SHP77 treated with DMSO at 0.1 percent for 48 hours (cell line): ENCODE data around the gene SMIM1.

Experiments
- DNase-seq: peaks from one replicate; lab custom pipeline; 2025; lab: John Stamatoyannopoulos, UW

The SMIM1 gene

GRCh38 chr1:3777078-3777547 lies 4.6 kb downstream of the SMIM1 start:
- no peak for DNase-seq

DNA sequence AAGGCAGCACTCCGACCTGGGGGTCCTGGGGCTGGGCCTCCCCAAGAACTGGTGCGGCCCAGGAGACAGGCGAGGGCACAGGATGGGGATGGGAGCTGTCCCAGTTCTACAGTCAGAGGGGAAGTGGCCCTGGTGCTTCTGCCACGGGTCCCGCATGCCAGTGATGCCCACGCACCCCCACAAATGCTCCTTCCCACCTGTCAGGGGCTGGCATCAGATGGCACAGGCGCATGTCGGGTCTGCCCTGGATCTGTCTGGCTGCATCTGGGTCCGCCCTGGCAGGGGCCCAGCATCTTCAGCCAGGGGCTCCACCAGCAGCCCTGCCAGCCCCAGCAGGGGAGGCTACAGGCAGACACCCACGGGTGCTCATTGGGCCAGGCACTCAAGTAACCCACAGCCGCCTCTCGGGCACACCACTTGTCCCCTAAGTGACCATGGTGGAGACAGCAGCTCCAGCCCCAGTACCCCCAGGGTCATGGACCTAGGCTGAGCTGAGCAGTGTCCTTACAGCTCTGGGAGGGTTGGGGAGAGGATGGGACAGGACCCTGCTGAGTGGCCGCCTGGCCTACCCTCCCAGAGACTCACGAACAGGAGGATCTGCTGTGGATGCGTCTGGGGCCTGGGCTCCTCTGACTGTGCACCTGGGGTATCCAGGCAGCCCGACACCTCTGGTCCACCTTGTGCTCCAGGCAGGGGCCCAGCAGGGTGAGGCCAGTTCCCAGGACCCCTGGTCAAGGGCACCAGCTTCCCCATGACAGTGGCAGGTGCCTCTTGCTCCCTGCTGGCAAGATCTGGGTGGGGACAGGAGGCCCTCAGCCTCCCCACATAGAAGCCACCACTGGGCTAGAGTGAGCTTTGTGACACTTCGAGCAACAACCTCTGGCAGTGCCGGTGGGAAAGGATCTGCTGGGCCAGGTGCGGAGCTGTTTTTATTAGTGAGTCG lies 5.4 kb downstream of the SMIM1 start:
- no peak for DNase-seq

DNA sequence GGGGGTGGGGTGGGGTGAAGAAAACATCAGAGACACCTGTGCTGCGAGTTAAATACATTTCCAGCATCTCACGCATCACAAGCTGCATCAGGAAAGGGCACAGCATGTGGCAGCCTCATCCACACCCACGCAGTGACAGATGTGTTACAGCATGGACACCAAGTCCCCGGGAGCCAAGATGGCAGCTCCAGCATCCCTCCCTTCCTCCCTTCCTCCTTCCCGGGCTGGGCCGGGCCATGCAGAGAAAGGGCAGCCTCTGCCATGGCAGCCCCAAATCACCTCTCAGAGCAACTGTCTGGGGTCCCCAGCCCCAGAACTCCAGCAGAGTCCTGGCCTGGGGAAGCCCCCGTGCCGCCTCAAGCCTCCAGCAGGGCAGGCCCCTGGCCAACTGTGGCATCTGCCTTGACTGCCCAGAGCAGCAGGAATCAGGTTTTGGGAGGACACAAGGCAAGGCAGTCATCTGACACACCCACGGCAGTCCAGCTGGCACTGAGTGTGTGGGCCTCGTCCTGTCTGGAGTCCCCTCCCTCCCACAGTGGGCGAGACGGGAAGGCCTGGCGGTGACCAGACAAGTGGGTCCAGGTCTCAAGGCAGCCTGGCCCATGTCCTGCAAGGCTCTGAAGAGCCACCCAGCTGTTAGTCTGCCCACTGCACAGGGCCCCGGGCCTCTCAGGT lies 6.2 kb downstream of the SMIM1 start:
- DNase-seq = no peak

GRCh38 chr1:3779265-3779911 lies 6.8 kb downstream of the SMIM1 start:
- no peak for DNase-seq

DNA sequence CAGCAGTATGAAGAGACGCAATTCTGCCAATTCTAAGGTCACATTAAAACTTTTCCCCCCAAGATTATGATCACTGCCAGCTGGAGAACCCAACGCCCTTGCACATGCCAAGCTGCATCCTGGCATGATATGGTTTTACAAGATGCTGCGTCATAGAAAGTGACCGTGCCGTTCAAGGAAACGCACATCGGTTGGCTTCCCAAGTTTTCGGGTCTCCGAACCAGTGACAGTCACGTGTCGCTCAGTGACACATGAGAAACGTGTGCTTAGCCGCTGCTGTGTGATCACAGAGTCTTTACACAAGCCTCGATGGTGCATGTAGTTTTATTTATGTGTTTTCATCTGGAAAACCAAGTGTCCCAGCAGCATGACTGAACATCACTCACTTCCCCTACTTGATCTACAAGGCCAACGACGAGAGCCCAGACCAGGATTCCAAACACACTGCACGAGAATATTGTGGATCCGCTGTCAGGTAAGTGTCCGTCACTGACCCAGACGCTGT lies 7.4 kb downstream of the SMIM1 start:
- no peak for DNase-seq

DNA sequence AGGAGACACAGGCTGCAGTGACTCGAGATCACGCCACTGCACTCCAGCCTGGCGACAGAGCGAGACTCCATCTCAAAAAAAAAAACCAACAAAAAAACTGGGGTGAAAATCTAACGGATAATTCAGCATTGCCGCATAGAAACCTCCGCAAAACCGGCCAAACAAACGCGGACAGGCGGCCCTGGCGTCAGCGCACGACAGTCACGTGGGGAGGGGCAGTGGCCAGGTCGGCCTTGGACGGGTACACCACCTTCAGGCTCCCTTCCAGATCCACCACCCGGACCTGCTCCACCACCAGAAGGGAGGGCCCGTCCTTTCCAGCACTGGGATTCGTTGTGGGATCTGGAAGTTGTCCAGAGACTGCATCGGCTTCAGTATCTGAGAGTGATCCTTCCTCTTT lies 8.4 kb downstream of the SMIM1 start:
- no peak for DNase-seq

- no peak for DNase-seq
These were observed 11.3 kb downstream of the SMIM1 start for GRCh38 chr1:3783651-3784474.

GRCh38 chr1:3785045-3785444 lies 12.5 kb downstream of the SMIM1 start:
- no peak for DNase-seq

DNA sequence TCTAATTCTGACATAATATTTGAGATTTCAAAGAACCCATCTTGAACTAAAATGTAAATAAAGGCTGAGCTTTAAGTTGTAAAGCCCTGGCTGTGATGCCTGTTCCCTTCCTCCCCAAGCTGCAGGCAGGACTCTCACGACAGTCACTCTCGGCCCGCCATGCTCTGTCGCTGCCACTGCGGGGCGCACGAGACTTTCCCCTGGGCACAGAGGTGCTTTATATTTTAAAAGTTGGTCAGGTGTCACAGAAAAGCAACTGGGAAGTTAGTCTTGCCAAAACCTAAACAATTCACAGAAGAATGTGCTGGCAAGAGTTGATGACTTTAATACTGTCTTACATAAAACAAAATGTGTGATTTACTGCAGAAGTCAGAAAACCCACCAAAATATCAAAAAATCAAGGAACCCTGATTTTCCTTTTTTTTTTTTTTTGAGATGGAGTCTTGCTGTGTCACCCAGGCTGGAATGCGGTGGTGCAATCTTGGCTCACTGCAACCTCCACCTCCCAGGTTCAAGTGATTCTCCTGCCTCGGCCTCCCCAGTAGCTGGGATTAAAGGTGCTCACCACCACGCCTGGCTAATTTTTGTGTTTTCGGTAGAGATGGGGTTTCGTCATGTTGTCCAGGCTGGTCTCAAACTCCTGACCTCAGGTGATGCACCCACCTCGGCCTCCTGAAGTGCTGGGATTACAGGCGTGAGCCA lies 13.1 kb downstream of the SMIM1 start:
- DNase-seq = no peak

- DNase-seq = no peak
These were observed 14.2 kb downstream of the SMIM1 start for GRCh38 chr1:3786468-3787348.

DNA sequence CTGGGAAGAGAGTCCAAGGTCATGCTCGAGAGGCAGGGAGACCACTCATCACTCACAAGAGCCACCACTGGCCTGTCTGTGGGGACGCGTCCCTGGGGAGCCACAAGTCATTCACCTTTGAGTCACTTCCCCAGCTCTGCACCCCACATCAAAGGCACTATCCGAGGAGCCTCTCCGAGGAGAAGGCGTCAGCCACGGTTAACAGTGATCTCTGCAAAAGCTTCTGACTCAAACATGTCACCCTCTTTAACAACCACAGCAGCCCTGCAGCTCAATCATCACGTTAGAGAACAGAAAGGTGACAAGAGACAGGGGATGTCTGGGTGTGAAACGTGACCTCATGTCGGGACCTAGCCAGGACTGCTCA lies 14.8 kb downstream of the SMIM1 start:
- DNase-seq = no peak

GRCh38 chr1:3787745-3788605 lies 15.4 kb downstream of the SMIM1 start:
- DNase-seq = no peak

GRCh38 chr1:3788756-3789420 lies 16.3 kb downstream of the SMIM1 start:
- no peak for DNase-seq

GRCh38 chr1:3789421-3790300 lies 17.1 kb downstream of the SMIM1 start:
- DNase-seq = no peak

DNA sequence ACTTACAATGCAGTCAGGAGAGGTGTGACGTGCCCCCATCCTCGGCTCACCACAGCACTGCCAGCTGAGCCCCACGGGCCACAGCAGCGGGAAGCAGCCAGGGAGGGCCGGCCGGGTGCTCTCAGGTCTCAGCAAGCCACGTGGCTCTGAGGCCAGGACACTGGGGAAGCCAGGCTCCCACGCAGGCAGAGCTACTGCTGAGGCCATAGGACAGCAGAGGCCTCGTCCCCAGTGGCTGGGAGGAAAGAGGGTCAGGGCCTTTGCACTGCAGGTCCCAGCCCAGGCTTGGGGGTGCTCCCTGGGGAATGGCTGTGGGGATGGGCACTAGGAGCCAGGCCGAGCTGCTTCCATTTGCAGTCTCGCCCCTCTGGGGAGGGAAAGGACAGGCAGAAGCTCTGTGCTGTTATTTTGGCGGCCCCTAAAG lies 18.0 kb downstream of the SMIM1 start:
- DNase-seq = no peak

DNA sequence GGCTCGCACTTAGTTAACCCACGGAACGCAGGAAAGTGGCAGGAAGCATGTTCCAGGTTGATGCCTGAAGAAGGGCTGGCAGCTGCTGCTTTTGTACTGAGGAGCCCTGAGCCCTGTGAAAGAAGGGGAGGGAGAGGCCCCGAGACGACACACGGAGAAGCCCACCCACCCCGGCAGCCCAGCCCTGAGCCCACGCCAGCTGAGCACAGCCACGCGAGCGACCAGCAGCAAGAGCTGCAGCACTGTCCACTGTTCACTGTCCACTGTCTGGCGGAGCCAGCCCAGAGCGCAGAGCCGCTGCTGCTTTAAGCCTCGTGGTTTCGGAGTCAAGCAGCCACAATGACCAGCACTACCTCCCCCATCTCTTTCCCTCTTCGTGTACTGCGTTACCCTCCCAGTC lies 18.4 kb downstream of the SMIM1 start:
- no peak for DNase-seq

- no peak for DNase-seq
These were observed 23.1 kb downstream of the SMIM1 start for GRCh38 chr1:3795453-3796214.
